ENCODE results near the gene AMT.

Gene AMT, protein sequence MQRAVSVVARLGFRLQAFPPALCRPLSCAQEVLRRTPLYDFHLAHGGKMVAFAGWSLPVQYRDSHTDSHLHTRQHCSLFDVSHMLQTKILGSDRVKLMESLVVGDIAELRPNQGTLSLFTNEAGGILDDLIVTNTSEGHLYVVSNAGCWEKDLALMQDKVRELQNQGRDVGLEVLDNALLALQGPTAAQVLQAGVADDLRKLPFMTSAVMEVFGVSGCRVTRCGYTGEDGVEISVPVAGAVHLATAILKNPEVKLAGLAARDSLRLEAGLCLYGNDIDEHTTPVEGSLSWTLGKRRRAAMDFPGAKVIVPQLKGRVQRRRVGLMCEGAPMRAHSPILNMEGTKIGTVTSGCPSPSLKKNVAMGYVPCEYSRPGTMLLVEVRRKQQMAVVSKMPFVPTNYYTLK

DNA sequence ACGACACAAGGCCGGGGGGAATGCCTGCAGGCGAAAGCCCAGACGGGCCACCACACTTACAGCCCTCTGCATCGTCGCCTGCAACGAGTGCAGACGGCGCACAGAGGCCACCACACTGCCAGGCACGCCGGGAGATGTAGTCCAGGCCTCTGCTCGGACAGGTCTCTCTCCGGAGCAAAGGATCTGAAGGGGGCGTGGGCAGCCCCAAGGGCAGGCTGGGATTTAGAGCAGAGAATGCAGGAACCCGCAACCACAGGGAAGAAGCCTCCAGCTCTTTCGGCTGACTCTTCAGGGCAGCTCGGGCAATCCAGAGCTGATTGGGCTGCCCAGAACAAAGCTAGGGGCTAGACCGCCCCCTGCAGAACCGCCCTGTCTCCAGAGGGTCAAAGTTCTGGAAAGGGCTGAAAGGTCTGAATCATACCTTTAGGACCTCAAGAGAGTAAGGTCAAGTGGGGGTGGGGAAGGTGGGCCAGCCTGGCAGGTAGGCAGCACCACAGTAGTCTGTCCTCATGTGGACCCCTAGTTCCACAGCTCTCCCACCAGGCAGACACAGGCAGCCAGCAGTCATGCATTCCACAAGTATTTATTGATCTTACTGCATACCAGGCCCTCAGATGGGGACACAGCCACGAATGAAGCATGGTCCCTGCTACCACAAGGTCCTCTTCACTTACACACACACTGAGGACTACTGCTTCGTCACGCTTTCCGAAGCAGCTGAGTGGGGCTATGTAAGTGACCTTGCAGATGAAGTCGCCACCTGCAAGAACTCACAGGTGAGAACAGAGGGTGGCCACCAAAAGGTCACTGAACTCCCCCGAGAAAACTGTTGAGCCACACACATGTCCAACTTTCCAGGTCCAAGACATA, at the start of gene AMT:
Gene AMT (minus strand): TSS at position 95 of the 870 bp plus-strand sequence. CDS start 23 bp downstream, at position 72.
- DNase-seq = no peak

DNA sequence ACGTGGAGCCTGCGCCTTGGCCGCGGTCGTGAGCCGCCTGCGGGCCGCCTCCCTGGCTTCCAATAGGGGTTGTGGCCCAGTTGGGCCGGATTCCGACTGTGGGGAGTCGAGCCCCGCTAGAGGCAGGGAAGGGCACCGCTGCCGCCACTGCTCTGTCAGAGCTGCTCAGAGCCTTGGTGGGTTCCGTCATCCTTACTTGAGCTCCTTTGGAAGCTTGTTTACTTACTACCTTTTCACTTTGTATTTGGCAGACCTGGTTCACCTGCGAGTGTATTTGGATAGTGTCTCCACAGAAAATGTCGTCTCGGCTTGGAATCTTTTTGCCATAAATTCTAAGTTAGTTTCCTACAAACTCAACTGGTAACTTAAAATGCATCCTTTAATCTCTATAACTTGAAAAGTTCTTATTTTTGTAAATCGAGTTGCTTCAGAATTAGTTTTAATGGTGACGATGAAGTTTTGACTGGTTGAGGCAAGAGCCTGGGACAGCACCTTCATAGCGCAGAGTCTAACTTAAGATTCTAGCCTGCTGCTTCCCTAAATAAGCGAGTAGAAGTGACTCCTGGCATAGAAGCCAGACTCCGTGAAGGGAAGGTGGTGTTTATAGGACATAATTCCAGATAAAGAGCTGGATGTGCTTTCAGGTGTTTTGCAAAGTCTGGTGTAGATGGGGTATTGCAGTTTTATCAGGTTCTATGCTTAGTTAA, 48.6 kb upstream of the AMT start:
- no peak for DNase-seq

DNA sequence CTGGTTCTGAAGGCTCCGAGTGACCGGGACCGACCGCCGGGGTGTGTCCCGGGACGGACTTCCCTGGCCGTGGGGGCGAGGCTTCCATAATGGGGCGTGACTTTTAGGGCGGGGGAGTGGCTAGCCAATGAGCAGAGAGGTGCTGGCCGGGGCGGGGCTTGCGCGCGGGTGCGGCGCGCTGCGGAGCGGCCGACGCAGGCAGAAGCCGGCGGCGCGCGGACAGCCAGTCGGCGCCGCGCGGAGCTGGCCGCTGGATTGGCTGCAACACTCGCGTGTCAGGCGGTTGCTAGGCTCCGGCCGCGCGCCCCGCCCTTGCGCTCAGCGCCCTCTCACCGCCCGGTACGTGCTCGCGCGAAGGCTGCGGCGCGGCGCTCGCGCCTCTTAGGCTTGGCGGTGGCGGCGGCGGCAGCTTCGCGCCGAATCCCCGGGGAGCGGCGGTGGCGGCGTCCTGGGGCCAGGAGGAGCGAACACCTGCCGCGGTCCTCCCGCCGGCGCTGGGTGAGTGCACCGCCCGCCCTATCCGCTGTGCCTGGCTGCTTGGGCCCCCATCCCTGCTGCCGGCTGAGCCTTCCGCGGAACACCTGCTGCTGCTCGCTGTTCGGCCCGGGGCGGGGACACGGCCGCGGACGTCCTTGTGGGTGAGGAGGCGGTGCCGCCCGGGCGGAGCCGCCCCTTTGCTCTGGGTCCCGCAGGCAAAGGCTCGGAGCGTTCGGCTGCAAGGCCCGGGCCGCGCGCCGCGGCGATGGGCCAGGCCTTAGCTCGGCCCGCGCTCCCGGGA, 47.9 kb upstream of the AMT start, which contains the start of gene DAG1:
Gene DAG1 (plus strand): TSS at position 332 of the 778 bp plus-strand sequence. CDS start 40,268 bp downstream, outside the sequence.
- DNase-seq = peak; percentile 72

DNA sequence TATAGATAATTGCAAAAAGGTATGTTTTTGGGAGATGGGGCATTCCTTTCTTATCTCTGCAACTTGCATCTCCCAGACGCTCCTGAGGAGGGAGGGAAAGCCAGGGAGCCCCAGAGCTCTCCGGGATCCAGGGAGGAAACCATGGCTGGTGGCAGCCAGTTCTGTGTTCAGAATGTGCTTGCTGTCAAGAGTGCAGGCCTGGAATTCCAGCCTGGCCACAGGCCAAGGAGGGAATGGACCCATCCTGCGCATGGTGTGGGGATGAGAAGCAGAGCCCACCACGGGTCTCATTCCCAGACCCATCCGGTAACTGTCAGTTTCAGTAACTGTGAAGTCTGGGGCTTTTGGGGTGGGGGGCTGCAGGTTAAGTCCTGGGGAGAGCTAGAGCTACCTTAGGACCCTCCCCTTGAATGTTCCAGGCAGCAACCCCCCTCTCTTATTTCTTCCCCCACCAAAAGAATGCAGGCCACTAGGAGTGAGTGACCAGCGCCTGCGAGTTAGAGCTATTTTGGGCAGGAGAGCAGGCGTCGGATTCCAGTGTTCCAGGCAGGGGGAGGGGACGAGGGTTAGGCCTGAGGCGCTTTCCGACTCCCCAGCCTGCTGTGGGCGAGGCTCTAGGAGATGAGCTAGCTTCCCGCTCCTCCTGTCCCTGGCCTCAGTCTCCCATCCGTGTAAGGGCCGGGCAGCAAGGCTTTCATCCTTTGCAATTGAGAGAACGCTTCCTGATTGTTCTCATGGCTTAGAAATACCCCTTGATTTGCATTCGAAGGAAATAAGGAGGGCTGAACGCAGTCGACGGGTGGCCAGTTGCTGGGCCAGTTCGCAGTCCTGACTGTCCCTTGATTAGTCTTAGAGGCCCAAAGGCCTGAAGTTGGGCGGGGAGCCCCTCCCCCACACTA, 47.0 kb upstream of the AMT start:
- DNase-seq = no peak

DNA sequence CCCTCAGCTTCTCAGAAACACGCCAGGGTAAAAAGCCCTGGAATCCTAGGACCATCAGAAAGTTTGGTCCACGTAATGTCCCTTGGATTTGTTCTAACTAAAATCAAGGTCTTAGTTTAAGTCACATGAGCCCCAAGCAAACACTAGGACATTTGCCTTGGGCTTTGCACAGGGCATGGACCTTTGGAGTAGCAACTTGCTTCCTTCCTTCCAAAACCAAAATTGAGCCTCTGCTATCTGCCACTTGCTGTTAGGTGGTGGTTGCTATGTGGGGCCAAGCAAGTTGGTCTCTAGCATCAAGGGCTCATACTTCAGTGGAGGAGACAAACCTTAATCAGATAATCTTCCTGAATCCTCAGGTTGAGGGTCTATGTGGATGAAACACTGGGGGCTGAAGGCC, 43.8 kb upstream of the AMT start:
- DNase-seq = no peak

DNA sequence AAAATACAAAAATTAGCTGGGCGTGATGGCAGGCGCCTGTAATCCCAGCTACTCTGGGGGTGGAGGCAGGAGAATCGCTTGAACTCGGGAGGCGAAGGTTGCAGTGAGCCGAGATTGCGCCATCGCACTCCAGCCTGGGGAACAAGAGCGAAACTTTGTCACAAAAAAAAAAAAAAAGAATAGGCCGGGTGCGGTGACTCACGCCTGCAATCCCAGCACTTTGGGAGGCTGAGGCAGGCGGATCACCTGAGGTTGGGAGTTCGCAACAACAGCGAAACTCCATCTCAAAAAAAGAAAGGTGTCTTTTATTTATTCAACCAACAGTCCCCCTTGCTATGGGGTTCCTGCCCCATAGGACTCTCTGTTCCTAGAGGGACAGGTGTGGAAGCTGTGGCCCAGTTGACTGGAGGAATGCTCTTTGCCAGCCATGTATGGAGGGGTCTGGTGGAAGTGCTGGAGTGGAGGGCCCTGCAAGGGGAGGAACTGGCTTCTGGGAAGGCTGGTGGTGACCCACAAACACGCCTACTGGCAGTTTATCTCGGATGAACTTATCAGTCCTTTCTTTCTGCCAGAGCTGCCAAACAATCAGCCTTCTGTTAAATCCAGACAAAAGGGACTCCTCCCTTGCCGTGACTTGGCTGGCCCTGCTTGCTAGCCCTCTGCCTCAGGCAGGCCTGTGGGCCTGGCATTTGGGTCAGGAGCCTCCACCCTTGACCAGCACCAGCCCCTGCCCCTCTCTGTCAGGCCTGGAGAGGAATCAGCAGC, 43.2 kb upstream of the AMT start:
- DNase-seq = no peak

DNA sequence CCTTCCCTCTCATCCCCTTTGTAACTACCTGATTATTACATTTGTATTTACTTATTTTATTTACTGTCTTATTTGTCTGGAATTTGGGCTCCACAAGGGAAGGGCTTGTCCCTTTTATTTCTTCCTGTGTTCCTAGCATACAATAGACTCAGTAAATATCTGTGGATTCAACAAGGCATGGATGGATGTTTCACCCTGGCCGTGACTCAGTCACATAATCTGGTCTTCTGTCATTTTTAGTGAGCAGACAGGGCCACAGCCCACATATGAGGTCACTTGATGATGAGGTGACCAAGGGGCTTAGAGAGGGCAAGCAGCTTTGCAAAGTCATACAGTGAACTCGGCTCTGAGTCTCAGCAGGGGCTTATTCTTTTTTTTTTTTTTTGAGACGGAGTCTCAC, 39.9 kb upstream of the AMT start:
- DNase-seq = no peak

DNA sequence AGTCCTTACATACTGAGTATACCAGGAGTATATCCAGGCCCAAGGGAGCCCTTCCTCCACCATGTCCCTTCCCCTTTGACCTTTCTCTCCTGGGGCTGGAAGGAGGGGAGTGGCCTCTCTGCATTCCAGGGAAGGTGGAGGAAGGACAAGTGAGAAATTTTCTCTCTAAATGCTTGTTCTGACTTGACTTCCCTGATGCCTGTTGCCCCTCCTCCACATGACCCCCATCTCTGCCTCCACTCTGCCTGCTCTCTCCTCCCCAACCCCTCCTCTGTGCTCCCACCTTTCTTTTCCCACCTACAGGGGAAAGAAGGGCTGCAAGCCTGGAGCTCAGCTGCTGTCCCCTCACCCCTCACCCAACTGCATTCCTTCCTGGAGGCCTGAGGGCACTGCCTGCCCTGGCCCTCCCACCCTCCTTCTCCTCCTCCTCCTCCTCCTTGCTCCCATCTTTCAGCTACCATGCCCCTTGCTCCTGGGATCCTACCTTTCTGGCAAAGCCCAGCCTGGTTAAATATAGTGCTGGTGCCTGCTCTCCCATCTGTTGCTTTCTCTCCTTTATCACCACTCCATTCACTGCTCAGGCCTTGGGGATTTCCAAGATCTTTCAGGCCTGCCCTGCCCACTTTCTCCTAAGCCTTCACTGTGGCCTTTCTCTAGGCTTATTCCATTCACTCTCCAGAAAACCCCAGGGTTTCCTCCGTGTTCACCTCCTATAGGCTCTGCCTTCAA, 39.3 kb upstream of the AMT start:
- DNase-seq = no peak

DNA sequence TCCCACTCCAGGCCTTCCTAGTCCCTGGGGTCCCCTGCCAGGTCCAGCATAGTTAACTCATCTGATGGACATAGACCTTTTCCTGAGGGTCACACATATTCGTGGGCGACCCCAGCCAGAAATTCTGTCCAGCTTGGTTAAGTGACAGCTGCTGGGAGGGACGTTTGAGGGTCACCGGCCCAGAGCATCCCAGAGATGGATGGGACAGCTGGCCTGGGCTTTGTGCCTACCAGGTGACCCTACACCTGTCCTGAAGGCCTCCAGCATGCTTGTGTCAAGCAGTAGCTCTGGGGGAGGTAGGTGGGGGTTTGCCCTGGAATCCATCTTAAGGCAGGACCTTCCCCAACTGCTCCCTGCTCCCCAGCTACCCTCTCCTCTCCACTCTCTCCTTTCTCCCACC, 38.7 kb upstream of the AMT start:
- no peak for DNase-seq

DNA sequence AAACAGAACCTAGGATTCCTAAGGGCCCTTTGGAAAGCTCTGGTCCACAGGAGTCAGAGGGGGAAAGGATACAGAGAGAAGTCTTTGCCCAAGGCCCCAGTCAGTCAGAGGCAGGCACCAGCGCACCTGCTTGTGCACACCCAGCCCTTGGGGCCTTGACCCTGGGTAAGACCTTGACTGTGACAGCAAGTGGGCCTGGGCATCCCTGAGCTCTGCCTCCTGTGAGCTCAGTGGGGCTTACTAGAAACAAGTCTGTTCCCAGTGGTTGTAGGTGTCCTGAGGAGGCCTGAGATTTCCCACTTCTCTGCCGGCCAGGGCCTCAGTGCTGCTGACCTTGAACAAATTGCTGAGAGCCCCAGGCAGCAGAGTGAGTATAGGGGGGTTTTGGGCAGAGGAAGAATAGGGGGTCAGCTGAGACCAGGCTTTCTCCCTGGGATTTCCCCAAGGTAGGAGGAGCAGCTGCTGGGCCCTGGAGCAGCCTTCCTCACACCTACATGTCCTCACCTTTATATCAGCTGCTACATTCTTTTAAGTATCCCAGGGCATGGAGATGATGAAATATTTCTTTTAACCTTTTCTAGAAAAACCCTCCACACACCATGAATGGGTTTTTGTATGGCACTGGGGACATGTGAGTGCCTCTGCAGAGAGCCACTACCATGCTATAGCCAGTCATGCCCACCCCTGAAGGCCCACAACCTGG, 38.1 kb upstream of the AMT start:
- DNase-seq = no peak

DNA sequence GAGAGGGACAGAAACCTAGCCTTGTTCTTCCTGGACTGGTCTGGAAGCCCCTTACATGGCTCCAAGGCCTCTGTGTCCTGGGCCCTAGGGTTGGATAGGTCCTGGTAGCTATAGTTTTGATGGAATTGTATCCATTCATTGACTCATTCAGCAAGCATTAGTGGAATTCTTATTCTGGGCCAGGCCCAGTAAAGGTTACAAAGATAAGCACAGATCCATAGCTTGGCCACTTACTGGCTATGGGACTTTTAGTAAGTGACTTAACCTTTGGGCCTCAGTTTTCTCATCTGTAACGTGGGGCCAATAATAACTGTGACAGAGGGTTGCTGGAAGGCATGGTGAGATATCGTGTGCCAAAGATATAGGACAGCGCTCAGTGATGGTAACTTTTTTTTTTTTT, 34.2 kb upstream of the AMT start:
- no peak for DNase-seq

DNA sequence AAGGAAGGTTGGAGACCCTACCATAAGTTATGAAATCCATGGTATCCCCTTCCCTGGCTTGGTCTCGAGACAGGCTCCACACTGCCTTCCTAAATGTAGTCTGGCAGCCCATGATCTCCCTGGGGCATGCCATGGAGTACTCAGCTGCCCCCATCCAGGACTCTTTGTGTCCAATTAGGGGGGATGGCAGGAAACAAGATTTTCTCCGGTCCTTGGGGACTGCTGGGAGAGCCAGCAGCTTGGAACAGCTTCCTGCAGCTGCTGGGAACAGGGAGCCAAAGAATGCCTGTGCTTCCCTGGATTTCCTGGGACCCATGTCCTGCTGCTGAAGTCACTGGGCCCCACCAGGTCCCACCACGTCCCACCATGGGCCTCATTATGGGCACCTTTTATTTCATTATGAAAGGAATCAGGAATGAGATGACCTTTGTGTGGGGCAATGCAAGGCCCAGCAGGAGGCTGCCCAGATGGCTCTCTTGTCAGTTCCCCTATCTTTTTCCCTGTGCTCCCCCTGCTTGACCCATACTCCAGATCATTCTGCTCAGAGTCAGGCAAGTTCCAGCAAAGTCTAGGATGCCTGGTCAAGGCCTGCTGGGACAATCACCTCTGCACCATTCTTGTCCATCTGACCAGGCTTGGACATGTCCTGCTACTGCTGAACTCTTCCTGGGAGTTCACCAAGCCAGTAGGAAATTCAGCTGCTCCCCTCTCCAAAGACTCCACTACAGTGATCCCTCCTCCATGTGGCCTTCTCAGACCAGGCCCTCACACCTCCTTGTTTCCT, 32.8 kb upstream of the AMT start:
- no peak for DNase-seq

DNA sequence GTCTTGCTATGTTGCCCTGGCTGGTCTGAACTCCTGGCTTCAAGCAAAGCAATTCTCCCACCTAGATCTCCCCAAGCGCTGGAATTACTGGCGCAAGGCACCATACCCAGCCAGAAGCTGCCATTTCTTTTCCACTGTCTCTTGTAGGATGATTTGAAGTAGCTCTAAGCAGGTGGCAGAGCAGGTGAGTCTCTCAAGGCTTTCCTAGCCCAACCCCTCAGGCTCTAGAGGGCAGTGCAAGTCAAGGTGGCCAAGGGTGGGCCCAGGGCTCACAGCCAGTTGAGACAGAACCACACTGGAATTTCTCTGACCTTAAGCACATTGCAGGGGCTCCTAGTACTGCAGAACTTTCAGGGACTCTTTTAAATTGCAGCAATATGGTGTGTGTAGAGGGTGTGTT, 32.2 kb upstream of the AMT start:
- DNase-seq = no peak

DNA sequence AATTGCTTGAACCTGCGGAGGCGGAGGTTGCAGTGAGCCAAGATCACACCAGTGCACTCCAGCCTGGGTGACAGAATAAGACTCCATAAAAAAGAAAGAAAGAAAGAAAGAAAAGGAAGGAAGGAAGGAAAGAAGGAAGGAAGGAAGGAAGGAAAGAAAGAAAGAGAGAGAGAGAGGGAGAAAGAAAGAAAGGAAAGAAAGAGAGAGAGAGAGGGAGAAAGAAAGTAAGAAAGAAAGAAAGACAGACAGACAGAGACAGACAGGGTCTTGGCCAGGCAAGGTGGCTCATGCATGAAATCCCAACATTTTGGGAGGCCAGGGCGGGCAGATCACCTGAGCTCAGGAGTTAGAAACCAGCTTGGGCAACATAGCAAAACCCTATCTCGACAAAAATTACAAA, 31.3 kb upstream of the AMT start:
- no peak for DNase-seq

DNA sequence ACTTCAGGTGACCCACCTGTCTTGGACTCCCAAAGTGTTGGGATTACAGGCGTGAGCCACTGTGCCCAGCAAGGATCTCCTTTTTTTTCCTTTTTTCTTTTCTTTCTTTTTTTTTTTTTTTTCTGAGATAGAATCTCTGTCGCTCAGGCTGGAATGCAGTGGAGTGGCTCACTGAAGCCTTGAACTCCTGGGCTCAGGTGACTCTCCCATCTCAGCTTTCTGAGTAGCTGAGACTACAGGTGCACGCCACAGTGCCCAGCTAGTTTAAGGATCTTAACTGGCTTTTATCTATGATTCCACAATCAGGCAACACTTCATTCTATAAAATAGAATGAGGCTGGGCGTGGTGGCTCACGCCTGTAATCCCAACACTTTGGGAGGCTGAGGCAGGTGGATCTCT, 23.1 kb upstream of the AMT start:
- no peak for DNase-seq

DNA sequence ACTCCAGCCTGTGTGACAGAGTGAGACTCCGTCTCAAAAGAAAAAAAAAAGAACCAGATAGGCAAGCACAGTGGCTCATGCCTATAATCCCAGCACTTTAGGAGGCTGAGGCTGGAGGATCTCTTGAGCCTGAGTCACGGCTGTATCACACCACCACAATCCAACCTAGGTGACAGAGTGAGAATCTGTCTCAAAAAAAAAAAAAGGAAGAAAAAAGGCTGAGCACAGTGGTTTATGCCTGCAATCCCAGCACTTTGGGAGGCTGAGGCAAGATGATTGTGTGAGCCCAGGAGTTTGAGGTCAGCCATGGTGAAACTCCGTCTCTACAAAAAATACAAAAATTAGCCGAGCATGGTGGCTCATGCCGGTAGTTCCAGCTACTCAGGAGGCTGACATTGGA, 12.5 kb upstream of the AMT start:
- DNase-seq = no peak

DNA sequence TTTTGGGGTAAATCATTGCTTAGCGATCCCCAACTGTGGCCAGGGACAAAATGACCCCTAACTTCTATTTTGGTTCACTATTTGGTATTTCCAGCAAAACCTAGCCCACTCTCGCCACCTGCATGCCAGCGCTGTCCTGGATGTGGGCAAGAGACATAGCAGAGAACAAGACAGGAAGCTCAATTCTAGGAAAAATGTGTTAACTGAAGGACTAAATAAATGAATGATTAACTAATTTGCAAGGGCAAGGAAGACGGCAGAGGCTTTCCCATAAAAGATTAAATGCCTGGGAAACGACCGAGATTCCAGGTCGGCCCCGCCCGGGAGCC, 6.4 kb upstream of the AMT start:
- DNase-seq = no peak

DNA sequence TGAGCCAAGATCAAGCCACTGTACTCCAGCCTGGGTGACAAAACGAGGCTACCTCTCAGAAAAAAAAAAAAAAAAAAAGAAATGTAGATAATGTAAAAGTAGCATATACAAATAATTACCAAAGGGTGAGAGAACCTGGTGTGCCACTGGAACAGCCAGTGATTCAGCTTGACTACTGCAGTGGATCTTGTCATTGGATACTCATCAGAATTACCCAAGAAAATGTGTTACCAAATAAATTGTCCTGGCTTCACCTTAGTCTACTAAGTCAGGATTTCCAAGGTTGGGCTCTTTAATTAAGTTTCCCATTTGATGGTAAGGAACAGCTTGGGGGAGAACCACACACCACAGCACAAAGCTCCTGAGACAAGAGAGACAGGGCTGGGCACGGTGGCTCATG, 5.3 kb upstream of the AMT start:
- DNase-seq = no peak

DNA sequence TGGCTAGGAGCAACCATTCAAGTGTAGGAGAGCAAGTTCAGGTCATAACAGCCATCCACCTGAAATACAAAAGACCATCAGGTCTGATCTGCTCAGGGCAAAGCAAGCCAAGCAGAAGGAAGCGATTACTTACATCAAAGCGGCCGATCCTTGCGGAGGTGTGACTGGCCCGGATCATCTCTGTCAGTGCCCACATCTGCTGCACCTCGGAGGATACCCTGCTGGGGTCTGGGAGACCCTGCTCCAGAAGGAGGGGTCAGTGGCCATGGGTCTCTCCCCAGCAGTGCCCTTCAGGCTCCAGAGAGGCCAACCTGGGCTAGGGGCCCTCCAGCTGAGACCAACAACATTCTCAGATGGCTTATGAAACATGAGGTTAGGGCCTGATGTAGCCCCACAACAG, 2.5 kb upstream of the AMT start:
- no peak for DNase-seq
